B cell (primary cell): ENCODE measurements around the gene CTNNBL1. TPM values are rescaled to one million over a fixed set of nuclear protein-coding genes. Genes with fewer than 3 reads are reported as not detected.

Experiments
- ATAC-seq: fragments of 200-7000 bp; cut with Tn5 transposase; one replicate; pipeline ENCODE4 v1.10.0; 2021; ENCODE audit warnings: low read depth, mild to moderate bottlenecking, moderate number of reproducible peaks, moderate library complexity
- CTCF ChIA-PET: fragments of 350-600 bp; sonication (Branson Sonifier 250); formaldehyde crosslinking; loops from one replicate; lab custom pipeline; 2021; ENCODE audit warnings: antibody characterized with exemption, inconsistent platforms; lab: Charles Lee
- POLR2A ChIA-PET: fragments of 350-600 bp; sonication (Branson Sonifier 250); formaldehyde crosslinking; loops from one replicate; lab custom pipeline; 2021; ENCODE audit warnings: antibody characterized with exemption; lab: Charles Lee
- DNase-seq: peaks from one replicate; pipeline ENCODE4 v3.0.0; 2013
- H2AFZ ChIP-seq: 2 replicates; pipeline ENCODE4 v1.6.1; 2012; ENCODE audit warnings: mild to moderate bottlenecking, low read depth, low read length; ENCODE audit not compliant: insufficient read depth, poor library complexity, severe bottlenecking
- H3K27ac ChIP-seq, 2 donors: 1 replicate in 1 of 2; 2 replicates in 1 of 2; pipeline ENCODE4 v1.5.1; 2012 to 2013; ENCODE audit warnings: low read length in 2 of 2, mild to moderate bottlenecking in 2 of 2, moderate library complexity in 1 of 2
- H3K27me3 ChIP-seq, 4 experiments: fragments of 200-600 bp in 1 of 4; sonication (generic) in 1 of 4; replicated peaks in 1 of 4; 1 replicate in 2 of 4; 2 replicates in 2 of 4; pipeline versions ENCODE4 v1.6.1 to v1.7.0; 2013 to 2016; ENCODE audit warnings: low read length in 3 of 4, mild to moderate bottlenecking in 2 of 4, mixed read lengths in 1 of 4, moderate library complexity in 1 of 4; ENCODE audit not compliant: insufficient read depth in 4 of 4, control insufficient read depth in 3 of 4; ENCODE audit errors: control extremely low read depth in 1 of 4
- H3K36me3 ChIP-seq, 2 experiments: replicated peaks in 1 of 2; 1 replicate in 1 of 2; 2 replicates in 1 of 2; pipeline versions ENCODE4 v1.6.1 to v1.7.1; 2013; ENCODE audit warnings: low read length in 1 of 2; ENCODE audit not compliant: insufficient read depth in 2 of 2, control insufficient read depth in 1 of 2; ENCODE audit errors: control extremely low read depth in 1 of 2, extremely low read depth in 1 of 2
- H3K4me1 ChIP-seq, 2 donors: fragments of 200-600 bp in 1 of 2; sonication (generic) in 1 of 2; 1 replicate in 1 of 2; 2 replicates in 1 of 2; pipeline versions ENCODE4 v1.5.1 to v1.6.1; 2013 to 2017; ENCODE audit warnings: low read length in 2 of 2; ENCODE audit not compliant: control insufficient read depth in 2 of 2, insufficient read depth in 2 of 2
- H3K4me2 ChIP-seq: replicated peaks from 2 replicates; pipeline ENCODE3; 2012; ENCODE audit warnings: mild to moderate bottlenecking, low read depth, low read length; ENCODE audit not compliant: poor library complexity, severe bottlenecking
- H3K4me3 ChIP-seq, 5 experiments: fragments of 200-600 bp in 1 of 5; sonication (generic) in 1 of 5; 1 replicate in 3 of 5; 2 replicates in 2 of 5; pipeline versions ENCODE4 v1.5.1 to v1.7.0; 2011 to 2016; ENCODE audit warnings: low read length in 4 of 5, mild to moderate bottlenecking in 4 of 5, low read depth in 2 of 5, control low read depth in 1 of 5, moderate library complexity in 1 of 5; ENCODE audit not compliant: insufficient read depth in 1 of 5; ENCODE audit errors: control extremely low read depth in 1 of 5, extremely low read depth in 1 of 5
- H3K79me2 ChIP-seq: fragments of 200-600 bp; sonication (generic); one replicate; pipeline ENCODE4 v1.6.0; 2016; ENCODE audit warnings: low read length; ENCODE audit not compliant: control insufficient read depth, insufficient read depth
- H3K9ac ChIP-seq: fragments of 200-600 bp; sonication (generic); 2 replicates; pipeline ENCODE4 v1.6.1; 2017; ENCODE audit warnings: mild to moderate bottlenecking, low read length, moderate library complexity
- H3K9me3 ChIP-seq, 3 donors: one replicate each; pipeline versions ENCODE4 v1.6.1 to v1.7.1; 2013; ENCODE audit warnings: low read length in 2 of 3; ENCODE audit not compliant: control insufficient read depth in 2 of 3, insufficient read depth in 1 of 3; ENCODE audit errors: control extremely low read depth in 1 of 3
- H4K20me1 ChIP-seq: 2 replicates; pipeline ENCODE4 v1.6.0; 2012; ENCODE audit warnings: mild to moderate bottlenecking, low read length; ENCODE audit not compliant: insufficient read depth, control insufficient read depth, poor library complexity, severe bottlenecking
- H3K27ac Mint-ChIP-seq: one replicate; pipeline ENCODE4 v1.8.0; 2021; ENCODE audit warnings: mixed read lengths
- H3K27me3 Mint-ChIP-seq: one replicate; pipeline ENCODE4 v1.8.0; 2021; ENCODE audit warnings: mixed read lengths
- H3K4me1 Mint-ChIP-seq: one replicate; pipeline ENCODE4 v1.8.0; 2021; ENCODE audit warnings: mixed read lengths
- H3K4me3 Mint-ChIP-seq: one replicate; pipeline ENCODE4 v1.8.0; 2021; ENCODE audit warnings: mixed read lengths
- H3K9me3 Mint-ChIP-seq: one replicate; pipeline ENCODE4 v1.8.0; 2022; ENCODE audit warnings: mixed read lengths; ENCODE audit not compliant: insufficient read depth
- EZH2 ChIP-seq: IDR thresholded peaks from 2 replicates; pipeline ENCODE4 v1.6.1; 2012; ENCODE audit warnings: borderline replicate concordance, low read depth, mild to moderate bottlenecking, moderate library complexity, low read length; ENCODE audit not compliant: insufficient read depth, poor library complexity, severe bottlenecking
- WGBS: methylation state at CpG from one replicate; pipeline ENCODE4 v1.1.5; 2013; ENCODE audit warnings: missing lambda C conversion rate; ENCODE audit not compliant: insufficient coverage; 5-methylcytosine and 5-hydroxymethylcytosine counted together
- intact Hi-C: fragments of 100-400 bp; cut with micrococcal nuclease; formaldehyde crosslinking; loops from one replicate; pipeline ENCODE4 v1.10.0; 2022
- polyA plus RNA-seq: library from polyadenylated mRNA; depleted of rRNA; stranded (reverse); fragments of >200 nt; gene quantifications from 2 replicates; pipeline ENCODE4 v1.2.3, GENCODE V29; 2012
- total RNA-seq, 2 donors: library from RNA; stranded (reverse); fragments of 120-200 nt in 1 of 2; gene quantifications; 1 replicate in 1 of 2; 2 replicates in 1 of 2; pipeline versions ENCODE4 v1.2.3 to v1.2.4, GENCODE V29; 2013 to 2022
- TF ChIP-seq, protein P1 (sequence below): fragments of 200-600 bp; IDR thresholded peaks from one replicate; pipeline ENCODE4 v1.8.0; 2022; ENCODE audit warnings: antibody characterized with exemption, mild to moderate bottlenecking

Gene CTNNBL1
- total and polyA plus RNA-seq, 2 donors (not counting 1 experiment from before 2014, with no cell fraction given) = 25.3 to 64.7 TPM

- Histone ChIP-seq H3K4me3 (no peak overlapping the region), H3K36me3 (no peaks in the 10 kb centered on the region), H4K20me1 (no peaks in the 10 kb centered on the region), H3K27ac (no peak overlapping the region), H3K9ac (no peak overlapping the region), H3K4me2 (no peak overlapping the region), H3K9me3 (no peaks in the 10 kb centered on the region), H2AFZ (no peak overlapping the region), H3K4me1 (no peaks in the 10 kb centered on the region), H3K27me3 (peaks cover 0 to 21% (median 13%) of the 10 kb centered on the region in 4 experiments), H3K79me2 (no peaks in the 10 kb centered on the region)
- CTCF ChIA-PET = interaction anchor here (1.6 kb wide), 1 partner anchor 344 kb away, joined by 4 read pairs; no protein-coding TSS in a partner anchor
- no peak overlapping the region for H3K27ac Mint-ChIP-seq
- TF ChIP-seq, protein P1, sequence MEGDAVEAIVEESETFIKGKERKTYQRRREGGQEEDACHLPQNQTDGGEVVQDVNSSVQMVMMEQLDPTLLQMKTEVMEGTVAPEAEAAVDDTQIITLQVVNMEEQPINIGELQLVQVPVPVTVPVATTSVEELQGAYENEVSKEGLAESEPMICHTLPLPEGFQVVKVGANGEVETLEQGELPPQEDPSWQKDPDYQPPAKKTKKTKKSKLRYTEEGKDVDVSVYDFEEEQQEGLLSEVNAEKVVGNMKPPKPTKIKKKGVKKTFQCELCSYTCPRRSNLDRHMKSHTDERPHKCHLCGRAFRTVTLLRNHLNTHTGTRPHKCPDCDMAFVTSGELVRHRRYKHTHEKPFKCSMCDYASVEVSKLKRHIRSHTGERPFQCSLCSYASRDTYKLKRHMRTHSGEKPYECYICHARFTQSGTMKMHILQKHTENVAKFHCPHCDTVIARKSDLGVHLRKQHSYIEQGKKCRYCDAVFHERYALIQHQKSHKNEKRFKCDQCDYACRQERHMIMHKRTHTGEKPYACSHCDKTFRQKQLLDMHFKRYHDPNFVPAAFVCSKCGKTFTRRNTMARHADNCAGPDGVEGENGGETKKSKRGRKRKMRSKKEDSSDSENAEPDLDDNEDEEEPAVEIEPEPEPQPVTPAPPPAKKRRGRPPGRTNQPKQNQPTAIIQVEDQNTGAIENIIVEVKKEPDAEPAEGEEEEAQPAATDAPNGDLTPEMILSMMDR = no peak
- TF ChIP-seq EZH2 = no peak
- no peak overlapping the region for H3K4me3 Mint-ChIP-seq
- H3K9me3 Mint-ChIP-seq = no peaks in the 10 kb centered on the region
- no peak for ATAC-seq
- POLR2A ChIA-PET = no interaction called here
- DNase-seq = no peak
- no peaks in the 10 kb centered on the region for H3K4me1 Mint-ChIP-seq
- intact Hi-C loops = no loop called here
- no CpG with 5 or more reads among the region's 2 CpGs for WGBS
- H3K27me3 Mint-ChIP-seq = peaks cover 37% of the 10 kb centered on the region
Measured at GRCh38 chr20:37649017-37649416, 44.8 kb upstream of the CTNNBL1 start.

GRCh38 chr20:37649676-37650370, 44.0 kb upstream of the CTNNBL1 start:
- no peaks in the 10 kb centered on the region for H4K20me1 ChIP-seq
- no peak overlapping the region for H3K4me2 ChIP-seq
- CTCF ChIA-PET = interaction anchor here (1.6 kb wide), 1 partner anchor 343 kb away, joined by 4 read pairs; no protein-coding TSS in a partner anchor
- WGBS = 91% methylated on average over 7 of the region's 9 CpGs
- H3K9ac ChIP-seq = no peak overlapping the region
- intact Hi-C loops = loop anchor here (10.0 kb wide), 1 partner anchor 575 kb away; no protein-coding TSS in a partner anchor
- no peak for TF ChIP-seq EZH2
- TF ChIP-seq, protein P1 = no peak
- POLR2A ChIA-PET = no interaction called here
- H3K9me3 Mint-ChIP-seq = no peaks in the 10 kb centered on the region
- H3K4me1 Mint-ChIP-seq = no peaks in the 10 kb centered on the region
- no peak overlapping the region for H3K4me3 ChIP-seq
- H3K27ac Mint-ChIP-seq = no peak overlapping the region
- no peak overlapping the region for H3K27ac ChIP-seq
- no peak for DNase-seq
- H3K4me1 ChIP-seq = no peaks in the 10 kb centered on the region
- no peak for ATAC-seq
- no peak overlapping the region for H3K4me3 Mint-ChIP-seq
- H3K79me2 ChIP-seq = no peaks in the 10 kb centered on the region
- no peak overlapping the region for H2AFZ ChIP-seq
- H3K36me3 ChIP-seq = no peaks in the 10 kb centered on the region
- peaks cover 0 to 19% (median 11%) of the 10 kb centered on the region in 4 experiments for H3K27me3 ChIP-seq
- peaks cover 34% of the 10 kb centered on the region for H3K27me3 Mint-ChIP-seq
- no peaks in the 10 kb centered on the region for H3K9me3 ChIP-seq
